Stimulated activated CD4-positive, alpha-beta T cell treated with anti-CD3 and anti-CD28 coated beads, Interleukin-15, amount 100 ng/mL, for 24 hours (primary cell): Measurements from ENCODE around the gene TPK1.
"Not testable (repeated sequence)": the region's sequence is repeated elsewhere in the genome, so short reads cannot be mapped to it uniquely, and the experiment has no call there.

Experiments used
- DNase-seq: peaks from one replicate; pipeline ENCODE4 v3.0.0-alpha.2; 2020

Gene TPK1

GRCh38 chr7:144455040-144455404 is 380.8 kb downstream of the TPK1 start:
- no peak for DNase-seq

- DNase-seq = no peak
These were observed 381.4 kb downstream of the TPK1 start for GRCh38 chr7:144454256-144455039.

- no peak for DNase-seq
These were observed 383.8 kb downstream of the TPK1 start for GRCh38 chr7:144452064-144452463.

GRCh38 chr7:144445590-144445989 is 390.3 kb downstream of the TPK1 start:
- no peak for DNase-seq

GRCh38 chr7:144439717-144440205 is 396.1 kb downstream of the TPK1 start:
- no peak for DNase-seq

GRCh38 chr7:144438759-144439158 is 397.1 kb downstream of the TPK1 start:
- no peak for DNase-seq

- DNase-seq = peak; percentile 67
These were observed 398.3 kb downstream of the TPK1 start for GRCh38 chr7:144437370-144438191.

GRCh38 chr7:144436500-144436899 is 399.4 kb downstream of the TPK1 start:
- DNase-seq = no peak

- no peak for DNase-seq
These were observed 407.4 kb downstream of the TPK1 start for GRCh38 chr7:144428431-144428830.

- not testable (repeated sequence) for DNase-seq
These were observed 408.3 kb downstream of the TPK1 start for GRCh38 chr7:144427539-144427938.

- not testable (repeated sequence) for DNase-seq
These were observed 416.9 kb downstream of the TPK1 start for GRCh38 chr7:144418931-144419330.

GRCh38 chr7:144416341-144416740 is 419.5 kb downstream of the TPK1 start:
- no peak for DNase-seq

GRCh38 chr7:144415858-144416257 is 420.0 kb downstream of the TPK1 start:
- DNase-seq = no peak

- DNase-seq = no peak
These were observed 421.0 kb downstream of the TPK1 start for GRCh38 chr7:144414815-144415214.

GRCh38 chr7:144410441-144410840 is 425.4 kb downstream of the TPK1 start:
- DNase-seq = no peak

GRCh38 chr7:144408121-144408520 is 427.7 kb downstream of the TPK1 start:
- no peak for DNase-seq

GRCh38 chr7:144407266-144407931 is 428.5 kb downstream of the TPK1 start:
- no peak for DNase-seq

- no peak for DNase-seq
These were observed 430.9 kb downstream of the TPK1 start for GRCh38 chr7:144404946-144405345.

GRCh38 chr7:144403649-144404061 is 432.2 kb downstream of the TPK1 start, which contains the start of gene NOBOX:
NOBOX (minus strand) TSS chr7:144403693.
- DNase-seq = no peak

GRCh38 chr7:144403102-144403501 is 432.8 kb downstream of the TPK1 start:
- no peak for DNase-seq
